CD4-positive, alpha-beta T cell treated with Interleukin-12 subunit alpha and Interleukin-12 subunit beta, for 1 hour (primary cell): Measurements from ENCODE around the gene TPP1.
A peak's percentile ranks its signal among the peaks of the same experiment; 100 is the strongest.

Experiments
- DNase-seq: peaks from one replicate; pipeline ENCODE4 v3.0.0-alpha.2; 2020

Gene TPP1

GRCh38 chr11:6646918-6647679 is 27.9 kb upstream of the TPP1 start:
- DNase-seq: peak; percentile 39

GRCh38 chr11:6646576-6646917 is 27.3 kb upstream of the TPP1 start:
- DNase-seq: no peak

- no peak for DNase-seq
Observed at GRCh38 chr11:6646071-6646470, 26.8 kb upstream of the TPP1 start.

GRCh38 chr11:6642957-6643356 is 23.7 kb upstream of the TPP1 start:
- no peak for DNase-seq

GRCh38 chr11:6640985-6641701 is 21.9 kb upstream of the TPP1 start:
- DNase-seq: no peak

GRCh38 chr11:6640036-6640984 is 21.1 kb upstream of the TPP1 start:
- no peak for DNase-seq

GRCh38 chr11:6638429-6638828 is 19.2 kb upstream of the TPP1 start:
- DNase-seq: no peak

GRCh38 chr11:6637871-6638270 is 18.6 kb upstream of the TPP1 start:
- DNase-seq: no peak

GRCh38 chr11:6636480-6636879 is 17.3 kb upstream of the TPP1 start:
- no peak for DNase-seq

- no peak for DNase-seq
Observed at GRCh38 chr11:6635082-6635932, 16.1 kb upstream of the TPP1 start.

GRCh38 chr11:6634534-6634933 is 15.3 kb upstream of the TPP1 start:
- no peak for DNase-seq

- no peak for DNase-seq
Observed at GRCh38 chr11:6633422-6634408, 14.5 kb upstream of the TPP1 start.

- no peak for DNase-seq
Observed at GRCh38 chr11:6632116-6633073, 13.2 kb upstream of the TPP1 start.

GRCh38 chr11:6631361-6631890 is 12.2 kb upstream of the TPP1 start:
- DNase-seq: no peak

GRCh38 chr11:6630632-6631291 is 11.5 kb upstream of the TPP1 start:
- DNase-seq: no peak

- DNase-seq: no peak
Observed at GRCh38 chr11:6629892-6630631, 10.8 kb upstream of the TPP1 start.

- no peak for DNase-seq
Observed at GRCh38 chr11:6629573-6629891, 10.3 kb upstream of the TPP1 start.

- DNase-seq: no peak
Observed at GRCh38 chr11:6628526-6628925, 9.3 kb upstream of the TPP1 start.
